HepG2 (cell line): ENCODE results near the gene CFAP119. TPM values are rescaled to one million over a fixed set of nuclear protein-coding genes. Genes with fewer than 3 reads are reported as not detected.

Experiments used
- BCL3 ChIP-seq: sonication (generic); formaldehyde crosslinking; IDR thresholded peaks from 2 replicates; pipeline ENCODE4 v1.5.1; 2020; ENCODE audit warnings: mild to moderate bottlenecking, missing genetic modification reagents, moderate library complexity
- CTCF ChIP-seq: sonication (generic); formaldehyde crosslinking; IDR thresholded peaks from 2 replicates; pipeline ENCODE4 v1.5.0; 2020; ENCODE audit warnings: mild to moderate bottlenecking, missing genetic modification reagents, moderate library complexity
- HMGXB4 ChIP-seq, 2 experiments: sonication (generic) in 1 of 2; formaldehyde crosslinking in 1 of 2; IDR thresholded peaks; 2 replicates each; pipeline versions ENCODE4 v1.4.0 to v1.6.1; 2018 to 2020; ENCODE audit warnings: missing genetic modification reagents in 2 of 2, borderline replicate concordance in 1 of 2, low read depth in 1 of 2, mild to moderate bottlenecking in 1 of 2, missing biosample characterization in 1 of 2
- KAT8 ChIP-seq: IDR thresholded peaks from 2 replicates; pipeline ENCODE4 v1.6.1; 2016; ENCODE audit warnings: missing genetic modification reagents, missing compliant biosample characterization
- KMT2B ChIP-seq: IDR thresholded peaks from 2 replicates; pipeline ENCODE4 v1.6.1; 2016; ENCODE audit warnings: missing genetic modification reagents, missing compliant biosample characterization
- MIXL1 ChIP-seq: IDR thresholded peaks from 2 replicates; pipeline ENCODE4 v1.6.1; 2016
- MLX ChIP-seq: IDR thresholded peaks from 2 replicates; pipeline ENCODE4 v1.6.1; 2016
- PRMT3 ChIP-seq: sonication (generic); formaldehyde crosslinking; IDR thresholded peaks from 2 replicates; pipeline ENCODE4 v1.8.1; 2022; ENCODE audit warnings: low read depth, mild to moderate bottlenecking, moderate library complexity, missing genetic modification reagents, borderline replicate concordance
- REXO4 ChIP-seq: sonication (generic); formaldehyde crosslinking; IDR thresholded peaks from 2 replicates; pipeline ENCODE4 v1.8.0; 2022; ENCODE audit warnings: missing genetic modification reagents, mild to moderate bottlenecking, borderline replicate concordance
- RXRA ChIP-seq: sonication (generic); formaldehyde crosslinking; IDR thresholded peaks from 2 replicates; pipeline ENCODE4 v1.5.1; 2020; ENCODE audit warnings: missing genetic modification reagents
- STAG1 ChIP-seq: sonication (generic); formaldehyde crosslinking; IDR thresholded peaks from 2 replicates; pipeline ENCODE4 v1.4.0; 2020; ENCODE audit warnings: missing genetic modification reagents
- TFAP4 ChIP-seq: sonication (generic); IDR thresholded peaks from 2 replicates; pipeline ENCODE4 v1.6.1; 2016; ENCODE audit warnings: low read depth, borderline replicate concordance
- XRCC5 ChIP-seq: fragments of 200-400 bp; formaldehyde crosslinking; optimal IDR thresholded peaks from 2 replicates; pipeline ENCODE3; 2017; ENCODE audit warnings: mild to moderate bottlenecking, low read length
- polyA plus RNA-seq, 8 experiments: library from polyadenylated mRNA; depleted of rRNA in 3 of 8; stranded (reverse) in 7 of 8; unstranded in 1 of 8; fragments of >200 nt; fragmentation: Illumina TruSeq in 4 of 8; extraction: Trizol in 4 of 8; gene quantifications; 2 replicates each; pipeline versions ENCODE4 v1.2.1 to v1.2.3, GENCODE V29; 2011 to 2016; ENCODE audit warnings: low read depth in 4 of 8, missing spikeins in 1 of 8, mixed read lengths in 1 of 8; ENCODE audit not compliant: insufficient read depth in 1 of 8
- total RNA-seq, 5 experiments: library from RNA; depleted of rRNA; stranded (reverse); fragments of >200 nt; fragmentation: Illumina TruSeq; extraction: Trizol; gene quantifications; 2 replicates each; pipeline ENCODE4 v1.2.3, GENCODE V29; 2016; ENCODE audit warnings: low read depth in 1 of 5

The CFAP119 gene
- total and polyA plus RNA-seq, 2 of the 13 experiments (the other 11 are each of a cell fraction or from before 2014, with no cell fraction given): 6.4 TPM

- TF ChIP-seq HMGXB4 (CRISPR knock-in tag; IDR thresholded peaks at IDR 0.05; ENCODE audit: borderline replicate concordance in 1 of 2, low read depth in 1 of 2) (peak in 1 of 2 experiments; percentile 20; a peak in 2 of 4 replicates), KAT8 (peak; percentile 51; the same call in 1 of the 2 replicates), PRMT3 (CRISPR knock-in tag) (0 out of 2 replicates have a peak, but pooled peaks have one; percentile 18), BCL3 (peak; percentile 58; the same call in 1 of the 2 replicates), RXRA (0 out of 2 replicates have a peak, but pooled peaks have one; percentile 17), KMT2B (CRISPR knock-in tag) (no peak), REXO4 (no peak), MLX (CRISPR knock-in tag) (0 out of 2 replicates have a peak, but pooled peaks have one; percentile 27), XRCC5 (no peak), MIXL1 (peak; percentile 63; the same call in 1 of the 2 replicates), CTCF (CRISPR knock-in tag) (0 out of 2 replicates have a peak, but pooled peaks have one; percentile 4), TFAP4 (peak; percentile 72; the same call in 1 of the 2 replicates), STAG1 (CRISPR knock-in tag) (peak; percentile 8; the same call in 1 of the 2 replicates)
Measured at GRCh38 chr16:30787613-30788378, 25.9 kb upstream of the CFAP119 start (continued).
